B cell (primary cell): Measurements from ENCODE around the gene RIPOR1. TPM values are rescaled to one million over a fixed set of nuclear protein-coding genes. Genes with fewer than 3 reads are reported as not detected.
A peak's percentile ranks its signal among the peaks of the same experiment; 100 is the strongest.

ENCODE experiments used
- ATAC-seq: fragments of 200-7000 bp; cut with Tn5 transposase; one replicate; pipeline ENCODE4 v1.10.0; 2021; ENCODE audit warnings: low read depth, mild to moderate bottlenecking, moderate number of reproducible peaks, moderate library complexity
- CTCF ChIA-PET: fragments of 350-600 bp; sonication (Branson Sonifier 250); formaldehyde crosslinking; loops from one replicate; lab custom pipeline; 2021; ENCODE audit warnings: antibody characterized with exemption, inconsistent platforms; lab: Charles Lee
- POLR2A ChIA-PET: fragments of 350-600 bp; sonication (Branson Sonifier 250); formaldehyde crosslinking; loops from one replicate; lab custom pipeline; 2021; ENCODE audit warnings: antibody characterized with exemption; lab: Charles Lee
- DNase-seq: peaks from one replicate; pipeline ENCODE4 v3.0.0; 2013
- H2AFZ ChIP-seq: 2 replicates; pipeline ENCODE4 v1.6.1; 2012; ENCODE audit warnings: mild to moderate bottlenecking, low read depth, low read length; ENCODE audit not compliant: insufficient read depth, poor library complexity, severe bottlenecking
- H3K27ac ChIP-seq, 2 donors: 1 replicate in 1 of 2; 2 replicates in 1 of 2; pipeline ENCODE4 v1.5.1; 2012 to 2013; ENCODE audit warnings: low read length in 2 of 2, mild to moderate bottlenecking in 2 of 2, moderate library complexity in 1 of 2
- H3K27me3 ChIP-seq, 4 experiments: fragments of 200-600 bp in 1 of 4; sonication (generic) in 1 of 4; replicated peaks in 1 of 4; 1 replicate in 2 of 4; 2 replicates in 2 of 4; pipeline versions ENCODE4 v1.6.1 to v1.7.0; 2013 to 2016; ENCODE audit warnings: low read length in 3 of 4, mild to moderate bottlenecking in 2 of 4, mixed read lengths in 1 of 4, moderate library complexity in 1 of 4; ENCODE audit not compliant: insufficient read depth in 4 of 4, control insufficient read depth in 3 of 4; ENCODE audit errors: control extremely low read depth in 1 of 4
- H3K36me3 ChIP-seq, 2 experiments: replicated peaks in 1 of 2; 1 replicate in 1 of 2; 2 replicates in 1 of 2; pipeline versions ENCODE4 v1.6.1 to v1.7.1; 2013; ENCODE audit warnings: low read length in 1 of 2; ENCODE audit not compliant: insufficient read depth in 2 of 2, control insufficient read depth in 1 of 2; ENCODE audit errors: control extremely low read depth in 1 of 2, extremely low read depth in 1 of 2
- H3K4me1 ChIP-seq, 2 donors: fragments of 200-600 bp in 1 of 2; sonication (generic) in 1 of 2; 1 replicate in 1 of 2; 2 replicates in 1 of 2; pipeline versions ENCODE4 v1.5.1 to v1.6.1; 2013 to 2017; ENCODE audit warnings: low read length in 2 of 2; ENCODE audit not compliant: control insufficient read depth in 2 of 2, insufficient read depth in 2 of 2
- H3K4me2 ChIP-seq: replicated peaks from 2 replicates; pipeline ENCODE3; 2012; ENCODE audit warnings: mild to moderate bottlenecking, low read depth, low read length; ENCODE audit not compliant: poor library complexity, severe bottlenecking
- H3K4me3 ChIP-seq, 5 experiments: fragments of 200-600 bp in 1 of 5; sonication (generic) in 1 of 5; 1 replicate in 3 of 5; 2 replicates in 2 of 5; pipeline versions ENCODE4 v1.5.1 to v1.7.0; 2011 to 2016; ENCODE audit warnings: low read length in 4 of 5, mild to moderate bottlenecking in 4 of 5, low read depth in 2 of 5, control low read depth in 1 of 5, moderate library complexity in 1 of 5; ENCODE audit not compliant: insufficient read depth in 1 of 5; ENCODE audit errors: control extremely low read depth in 1 of 5, extremely low read depth in 1 of 5
- H3K79me2 ChIP-seq: fragments of 200-600 bp; sonication (generic); one replicate; pipeline ENCODE4 v1.6.0; 2016; ENCODE audit warnings: low read length; ENCODE audit not compliant: control insufficient read depth, insufficient read depth
- H3K9ac ChIP-seq: fragments of 200-600 bp; sonication (generic); 2 replicates; pipeline ENCODE4 v1.6.1; 2017; ENCODE audit warnings: mild to moderate bottlenecking, low read length, moderate library complexity
- H3K9me3 ChIP-seq, 3 donors: one replicate each; pipeline versions ENCODE4 v1.6.1 to v1.7.1; 2013; ENCODE audit warnings: low read length in 2 of 3; ENCODE audit not compliant: control insufficient read depth in 2 of 3, insufficient read depth in 1 of 3; ENCODE audit errors: control extremely low read depth in 1 of 3
- H4K20me1 ChIP-seq: 2 replicates; pipeline ENCODE4 v1.6.0; 2012; ENCODE audit warnings: mild to moderate bottlenecking, low read length; ENCODE audit not compliant: insufficient read depth, control insufficient read depth, poor library complexity, severe bottlenecking
- H3K27ac Mint-ChIP-seq: one replicate; pipeline ENCODE4 v1.8.0; 2021; ENCODE audit warnings: mixed read lengths
- H3K27me3 Mint-ChIP-seq: one replicate; pipeline ENCODE4 v1.8.0; 2021; ENCODE audit warnings: mixed read lengths
- H3K4me1 Mint-ChIP-seq: one replicate; pipeline ENCODE4 v1.8.0; 2021; ENCODE audit warnings: mixed read lengths
- H3K4me3 Mint-ChIP-seq: one replicate; pipeline ENCODE4 v1.8.0; 2021; ENCODE audit warnings: mixed read lengths
- H3K9me3 Mint-ChIP-seq: one replicate; pipeline ENCODE4 v1.8.0; 2022; ENCODE audit warnings: mixed read lengths; ENCODE audit not compliant: insufficient read depth
- EZH2 ChIP-seq: IDR thresholded peaks from 2 replicates; pipeline ENCODE4 v1.6.1; 2012; ENCODE audit warnings: borderline replicate concordance, low read depth, mild to moderate bottlenecking, moderate library complexity, low read length; ENCODE audit not compliant: insufficient read depth, poor library complexity, severe bottlenecking
- WGBS: methylation state at CpG from one replicate; pipeline ENCODE4 v1.1.5; 2013; ENCODE audit warnings: missing lambda C conversion rate; ENCODE audit not compliant: insufficient coverage; 5-methylcytosine and 5-hydroxymethylcytosine counted together
- intact Hi-C: fragments of 100-400 bp; cut with micrococcal nuclease; formaldehyde crosslinking; loops from one replicate; pipeline ENCODE4 v1.10.0; 2022
- polyA minus RNA-seq: library from RNA; depleted of rRNA, polyadenylated mRNA; stranded (reverse); fragments of >200 nt; gene quantifications from 2 replicates; pipeline ENCODE4 v1.2.3, GENCODE V29; 2012
- polyA plus RNA-seq: library from polyadenylated mRNA; depleted of rRNA; stranded (reverse); fragments of >200 nt; gene quantifications from 2 replicates; pipeline ENCODE4 v1.2.3, GENCODE V29; 2012
- total RNA-seq, 2 donors: library from RNA; stranded (reverse); fragments of 120-200 nt in 1 of 2; gene quantifications; 1 replicate in 1 of 2; 2 replicates in 1 of 2; pipeline versions ENCODE4 v1.2.3 to v1.2.4, GENCODE V29; 2013 to 2022
- TF ChIP-seq, protein P1 (sequence below): fragments of 200-600 bp; IDR thresholded peaks from one replicate; pipeline ENCODE4 v1.8.0; 2022; ENCODE audit warnings: antibody characterized with exemption, mild to moderate bottlenecking

Gene RIPOR1, protein sequence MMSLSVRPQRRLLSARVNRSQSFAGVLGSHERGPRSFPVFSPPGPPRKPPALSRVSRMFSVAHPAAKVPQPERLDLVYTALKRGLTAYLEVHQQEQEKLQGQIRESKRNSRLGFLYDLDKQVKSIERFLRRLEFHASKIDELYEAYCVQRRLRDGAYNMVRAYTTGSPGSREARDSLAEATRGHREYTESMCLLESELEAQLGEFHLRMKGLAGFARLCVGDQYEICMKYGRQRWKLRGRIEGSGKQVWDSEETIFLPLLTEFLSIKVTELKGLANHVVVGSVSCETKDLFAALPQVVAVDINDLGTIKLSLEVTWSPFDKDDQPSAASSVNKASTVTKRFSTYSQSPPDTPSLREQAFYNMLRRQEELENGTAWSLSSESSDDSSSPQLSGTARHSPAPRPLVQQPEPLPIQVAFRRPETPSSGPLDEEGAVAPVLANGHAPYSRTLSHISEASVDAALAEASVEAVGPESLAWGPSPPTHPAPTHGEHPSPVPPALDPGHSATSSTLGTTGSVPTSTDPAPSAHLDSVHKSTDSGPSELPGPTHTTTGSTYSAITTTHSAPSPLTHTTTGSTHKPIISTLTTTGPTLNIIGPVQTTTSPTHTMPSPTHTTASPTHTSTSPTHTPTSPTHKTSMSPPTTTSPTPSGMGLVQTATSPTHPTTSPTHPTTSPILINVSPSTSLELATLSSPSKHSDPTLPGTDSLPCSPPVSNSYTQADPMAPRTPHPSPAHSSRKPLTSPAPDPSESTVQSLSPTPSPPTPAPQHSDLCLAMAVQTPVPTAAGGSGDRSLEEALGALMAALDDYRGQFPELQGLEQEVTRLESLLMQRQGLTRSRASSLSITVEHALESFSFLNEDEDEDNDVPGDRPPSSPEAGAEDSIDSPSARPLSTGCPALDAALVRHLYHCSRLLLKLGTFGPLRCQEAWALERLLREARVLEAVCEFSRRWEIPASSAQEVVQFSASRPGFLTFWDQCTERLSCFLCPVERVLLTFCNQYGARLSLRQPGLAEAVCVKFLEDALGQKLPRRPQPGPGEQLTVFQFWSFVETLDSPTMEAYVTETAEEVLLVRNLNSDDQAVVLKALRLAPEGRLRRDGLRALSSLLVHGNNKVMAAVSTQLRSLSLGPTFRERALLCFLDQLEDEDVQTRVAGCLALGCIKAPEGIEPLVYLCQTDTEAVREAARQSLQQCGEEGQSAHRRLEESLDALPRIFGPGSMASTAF
- total RNA-seq (363 and 382 TPM in 2 replicates), polyA plus RNA-seq (124 and 177 TPM in 2 replicates), polyA minus RNA-seq (83.0 and 166 TPM in 2 replicates)
- 40.8 TPM for total RNA-seq (2013)

GRCh38 chr16:67528222-67528869, at the start of gene RIPOR1:
Gene RIPOR1, plus strand, starts transcription at chr16:67528829. Its CDS starts 9,618 bp downstream, at chr16:67538447.
- 24% methylated on average over 41 of the region's 45 CpGs for WGBS
- Histone ChIP-seq H4K20me1 (peaks cover 24% of the 10 kb centered on the region), H3K4me1 (peaks cover 26 to 56% of the 10 kb centered on the region in 2 donors), H3K4me3 (peak within 1 kb of the TSS; percentile 65 to 92 (median 84)), H3K79me2 (peaks cover 71% of the 10 kb centered on the region), H3K9me3 (no peaks in the 10 kb centered on the region), H3K27ac (peak within 1 kb of the TSS; percentile 96 to 100), H3K36me3 (peaks cover 0 to 6% of the 10 kb centered on the region in 2 experiments), H3K4me2 (peak within 1 kb of the TSS; percentile 96), H3K9ac (peak within 1 kb of the TSS; percentile 89), H2AFZ (peak within 1 kb of the TSS; percentile 58), H3K27me3 (no peaks in the 10 kb centered on the region)
- peaks cover 61% of the 10 kb centered on the region for H3K4me1 Mint-ChIP-seq
- peak within 1 kb of the TSS; percentile 95 for H3K4me3 Mint-ChIP-seq
- ChIA-PET CTCF (interaction anchor here (0.6 to 12.8 kb wide), 9 partner anchors 8 to 117 kb away, joined by 3 to 178 read pairs (median 7); partner anchors contain the start of genes ATP6V0D1, CARMIL2 and CTCF), POLR2A (interaction anchor here (0.5 to 10.2 kb wide), 12 partner anchors 8 to 295 kb away, joined by 3 to 83 read pairs (median 10); partner anchors contain the start of genes ACD, CARMIL2 and CTCF)
- peak; percentile 78 for DNase-seq
- ATAC-seq: peak; percentile 35
- peak within 1 kb of the TSS; percentile 98 for H3K27ac Mint-ChIP-seq
- H3K27me3 Mint-ChIP-seq: no peaks in the 10 kb centered on the region
- H3K9me3 Mint-ChIP-seq: no peaks in the 10 kb centered on the region
- intact Hi-C loops: loop anchor here (10.0 kb wide), 1 partner anchor 276 kb away; the partner anchor contains the start of genes RANBP10 and TSNAXIP1
- TF ChIP-seq, protein P1, sequence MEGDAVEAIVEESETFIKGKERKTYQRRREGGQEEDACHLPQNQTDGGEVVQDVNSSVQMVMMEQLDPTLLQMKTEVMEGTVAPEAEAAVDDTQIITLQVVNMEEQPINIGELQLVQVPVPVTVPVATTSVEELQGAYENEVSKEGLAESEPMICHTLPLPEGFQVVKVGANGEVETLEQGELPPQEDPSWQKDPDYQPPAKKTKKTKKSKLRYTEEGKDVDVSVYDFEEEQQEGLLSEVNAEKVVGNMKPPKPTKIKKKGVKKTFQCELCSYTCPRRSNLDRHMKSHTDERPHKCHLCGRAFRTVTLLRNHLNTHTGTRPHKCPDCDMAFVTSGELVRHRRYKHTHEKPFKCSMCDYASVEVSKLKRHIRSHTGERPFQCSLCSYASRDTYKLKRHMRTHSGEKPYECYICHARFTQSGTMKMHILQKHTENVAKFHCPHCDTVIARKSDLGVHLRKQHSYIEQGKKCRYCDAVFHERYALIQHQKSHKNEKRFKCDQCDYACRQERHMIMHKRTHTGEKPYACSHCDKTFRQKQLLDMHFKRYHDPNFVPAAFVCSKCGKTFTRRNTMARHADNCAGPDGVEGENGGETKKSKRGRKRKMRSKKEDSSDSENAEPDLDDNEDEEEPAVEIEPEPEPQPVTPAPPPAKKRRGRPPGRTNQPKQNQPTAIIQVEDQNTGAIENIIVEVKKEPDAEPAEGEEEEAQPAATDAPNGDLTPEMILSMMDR: no peak
- TF ChIP-seq EZH2: no peak
